ENCODE results near the gene MAPKAP1.
A peak's percentile ranks its signal among the peaks of the same experiment; 100 is the strongest.

Gene MAPKAP1

DNA sequence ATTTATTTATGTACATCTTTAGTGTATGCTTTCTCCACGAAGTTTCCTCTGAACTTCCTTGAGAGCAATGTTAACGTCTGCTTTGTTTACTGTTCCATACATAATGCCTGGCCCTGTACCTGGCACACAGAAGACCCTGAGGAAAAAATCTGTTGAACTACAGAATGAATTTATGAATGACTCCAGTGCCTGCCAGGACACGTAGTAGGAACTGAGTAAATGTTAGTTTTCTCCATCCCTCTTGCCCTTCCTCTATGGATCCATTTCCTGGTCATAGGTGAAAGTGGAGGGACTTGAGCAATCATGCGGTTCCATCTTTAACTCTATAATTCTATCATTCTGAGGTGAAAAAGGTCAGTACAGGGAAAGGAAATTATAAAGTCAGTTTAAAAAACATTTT, 117.7 kb downstream of the MAPKAP1 start:
- no peak for DNase-seq (ENCODE audit: low spot score)
- TF ChIP-seq, protein P1, sequence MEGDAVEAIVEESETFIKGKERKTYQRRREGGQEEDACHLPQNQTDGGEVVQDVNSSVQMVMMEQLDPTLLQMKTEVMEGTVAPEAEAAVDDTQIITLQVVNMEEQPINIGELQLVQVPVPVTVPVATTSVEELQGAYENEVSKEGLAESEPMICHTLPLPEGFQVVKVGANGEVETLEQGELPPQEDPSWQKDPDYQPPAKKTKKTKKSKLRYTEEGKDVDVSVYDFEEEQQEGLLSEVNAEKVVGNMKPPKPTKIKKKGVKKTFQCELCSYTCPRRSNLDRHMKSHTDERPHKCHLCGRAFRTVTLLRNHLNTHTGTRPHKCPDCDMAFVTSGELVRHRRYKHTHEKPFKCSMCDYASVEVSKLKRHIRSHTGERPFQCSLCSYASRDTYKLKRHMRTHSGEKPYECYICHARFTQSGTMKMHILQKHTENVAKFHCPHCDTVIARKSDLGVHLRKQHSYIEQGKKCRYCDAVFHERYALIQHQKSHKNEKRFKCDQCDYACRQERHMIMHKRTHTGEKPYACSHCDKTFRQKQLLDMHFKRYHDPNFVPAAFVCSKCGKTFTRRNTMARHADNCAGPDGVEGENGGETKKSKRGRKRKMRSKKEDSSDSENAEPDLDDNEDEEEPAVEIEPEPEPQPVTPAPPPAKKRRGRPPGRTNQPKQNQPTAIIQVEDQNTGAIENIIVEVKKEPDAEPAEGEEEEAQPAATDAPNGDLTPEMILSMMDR (IDR thresholded peaks at IDR 0.05; ENCODE audit: extremely low read depth, missing control alignments), result no peak

DNA sequence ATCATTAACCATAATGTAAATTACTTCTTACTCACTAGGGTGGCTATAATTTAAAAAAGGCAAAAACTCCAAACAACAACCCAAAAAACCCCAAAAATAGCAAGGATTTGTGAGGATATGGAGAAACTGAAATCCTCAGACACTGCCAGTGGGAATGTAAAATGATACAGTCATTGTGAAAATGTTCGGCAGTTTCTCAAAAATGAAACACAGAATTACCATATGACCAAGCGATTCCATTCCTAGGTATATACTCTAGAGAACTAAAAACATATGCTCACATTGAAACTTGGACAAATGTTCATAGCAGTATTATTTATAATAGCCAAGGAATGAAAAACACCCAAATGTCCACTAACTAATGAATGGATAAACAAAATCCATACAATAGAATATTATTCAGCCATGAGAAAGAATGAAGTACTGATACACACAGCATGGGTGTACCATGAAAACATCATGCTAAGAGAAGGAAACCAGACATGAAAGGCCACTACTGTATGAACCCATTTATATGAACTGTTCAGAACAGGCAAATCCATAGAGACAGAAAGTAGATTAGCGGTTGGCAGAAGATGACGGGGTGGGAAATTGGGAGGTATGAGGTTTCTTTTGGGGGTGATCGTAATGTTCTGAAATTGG, 119.1 kb downstream of the MAPKAP1 start:
- DNase-seq (ENCODE audit: low spot score), result no peak
- TF ChIP-seq, protein P1 (IDR thresholded peaks at IDR 0.05; ENCODE audit: extremely low read depth, missing control alignments), result no peak

DNA sequence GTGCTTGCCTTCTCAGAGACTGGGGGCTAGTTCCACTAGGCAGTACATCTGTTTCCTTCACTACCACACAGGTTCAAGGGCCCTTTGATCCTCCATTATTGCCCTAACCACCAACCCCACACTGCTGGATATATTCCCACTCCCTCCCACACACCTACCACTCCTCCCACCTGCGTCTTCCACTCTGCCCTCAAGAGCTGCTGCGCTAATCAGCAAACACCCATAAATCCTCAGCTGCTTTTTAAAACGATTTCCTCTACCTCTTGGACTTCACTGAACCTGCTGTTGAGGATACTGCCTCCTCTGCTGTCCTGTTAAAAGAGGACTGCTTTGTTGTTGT, 120.9 kb downstream of the MAPKAP1 start:
- DNase-seq (ENCODE audit: low spot score), result no peak
- TF ChIP-seq, protein P1 (IDR thresholded peaks at IDR 0.05; ENCODE audit: extremely low read depth, missing control alignments), result no peak

DNA sequence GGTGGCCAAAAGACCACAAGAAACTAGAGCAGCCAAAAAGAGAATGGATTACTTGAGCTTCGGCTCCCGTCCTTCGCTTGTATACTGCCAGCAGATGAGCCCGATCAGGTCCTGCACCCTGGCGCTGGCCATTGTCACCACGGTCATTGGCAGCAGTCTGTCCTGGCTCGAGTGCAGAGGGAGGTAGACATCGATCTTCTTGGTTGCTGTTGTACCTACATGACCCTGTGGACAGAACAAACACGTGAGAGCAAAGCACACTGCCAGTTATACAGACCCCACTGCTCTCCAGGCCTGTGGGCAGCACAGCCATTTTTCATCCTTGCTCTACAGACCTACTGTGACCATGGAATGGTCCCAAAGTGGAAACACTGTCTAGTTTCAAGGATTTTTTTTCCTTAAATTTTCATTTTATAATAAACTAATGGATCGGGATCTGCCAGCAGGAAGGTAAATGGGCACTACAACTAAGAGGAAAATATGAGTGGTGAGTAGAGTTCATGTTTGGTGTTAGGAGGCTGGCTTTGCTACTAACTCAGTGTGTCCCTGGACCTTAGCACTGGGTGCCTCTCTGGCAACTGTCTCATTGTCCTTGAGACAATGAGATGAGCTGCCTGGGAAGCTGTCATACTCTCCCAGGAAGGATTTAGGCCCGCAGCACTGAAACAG, 121.4 kb downstream of the MAPKAP1 start:
- no peak for DNase-seq (ENCODE audit: low spot score)
- TF ChIP-seq, protein P1 (IDR thresholded peaks at IDR 0.05; ENCODE audit: extremely low read depth, missing control alignments), result no peak

DNA sequence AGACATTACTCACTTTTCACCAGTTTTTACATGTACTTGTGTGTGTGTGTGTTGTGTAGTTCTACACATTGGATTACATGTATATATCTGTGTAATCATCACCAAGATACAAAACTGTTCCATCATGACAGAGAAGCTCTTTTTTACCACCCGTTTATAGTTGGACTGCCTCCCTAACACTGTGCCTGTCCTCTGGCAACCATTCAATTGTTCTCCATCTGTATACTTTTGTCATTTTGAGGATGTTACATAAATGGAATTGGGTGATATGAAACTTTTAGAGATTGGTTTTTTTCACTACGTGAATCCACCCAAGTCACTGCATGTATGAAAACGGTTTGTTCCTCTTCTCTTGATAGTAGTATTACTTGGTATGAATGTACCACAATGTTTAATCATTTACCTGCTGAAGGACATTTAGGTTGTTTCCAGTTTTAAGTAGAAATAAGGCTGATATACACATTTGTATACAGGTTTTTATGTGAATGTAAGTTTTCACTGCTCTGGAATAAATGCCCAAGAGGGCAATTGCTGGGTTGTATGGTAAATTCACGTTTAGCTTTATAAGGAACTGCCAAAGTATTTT, 126.2 kb downstream of the MAPKAP1 start:
- DNase-seq (ENCODE audit: low spot score), result peak; percentile 36
- TF ChIP-seq, protein P1 (IDR thresholded peaks at IDR 0.05; ENCODE audit: extremely low read depth, missing control alignments), result no peak

DNA sequence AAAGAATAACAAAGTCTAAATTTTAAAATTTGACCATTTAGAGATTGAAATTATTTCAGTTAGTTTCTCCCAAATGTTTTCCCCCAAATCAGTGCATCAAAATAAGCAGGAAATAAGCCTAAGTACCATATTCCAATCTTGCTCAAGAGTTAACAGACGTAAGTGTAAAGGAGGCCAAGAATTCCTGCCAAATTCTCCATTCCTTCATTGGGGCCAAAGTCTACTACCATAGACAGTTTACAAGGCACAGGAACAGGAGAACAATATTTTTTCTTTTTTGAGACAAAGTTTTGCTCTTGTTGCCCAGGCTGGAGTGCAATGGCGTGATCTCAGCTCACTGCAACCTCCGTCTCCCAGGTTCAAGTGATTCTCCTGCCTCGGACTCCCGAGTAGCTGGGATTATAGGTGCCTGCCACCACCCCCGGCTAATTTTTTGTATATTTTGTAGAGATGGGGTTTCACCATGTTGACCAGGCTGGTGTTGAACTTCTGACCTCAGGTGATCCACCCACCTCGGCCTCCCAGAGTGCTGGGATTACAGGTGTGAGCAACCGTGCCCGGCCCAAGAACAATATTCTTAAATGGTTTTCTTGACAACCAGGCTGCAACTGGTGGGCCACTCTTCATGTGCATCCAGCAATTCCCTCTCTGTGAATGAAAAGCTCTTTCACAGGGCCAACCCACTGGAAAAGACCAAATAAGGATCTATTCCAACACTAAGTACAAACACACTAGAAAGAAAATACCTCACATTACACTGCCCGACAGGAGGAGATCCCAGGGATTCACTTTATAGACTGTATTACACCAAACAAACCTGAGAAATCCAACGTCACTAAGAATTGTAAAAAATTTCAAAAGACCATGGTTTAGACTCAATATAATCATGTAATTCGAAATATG, 127.7 kb downstream of the MAPKAP1 start:
- TF ChIP-seq, protein P1 (IDR thresholded peaks at IDR 0.05; ENCODE audit: extremely low read depth, missing control alignments), result no peak
- DNase-seq (ENCODE audit: low spot score), result no peak
